DMS79 treated with DMSO at 0.1 percent for 48 hours (cell line): Measurements from ENCODE around the gene CALR.
"Not testable (repeated sequence)": the region's sequence is repeated elsewhere in the genome, so short reads cannot be mapped to it uniquely, and the experiment has no call there.

Experiments
- DNase-seq: peaks from one replicate; lab custom pipeline; 2025; lab: John Stamatoyannopoulos, UW

The CALR gene

GRCh38 chr19:12952488-12953137, 14.2 kb downstream of the CALR start:
- peak; percentile 64 for DNase-seq

DNA sequence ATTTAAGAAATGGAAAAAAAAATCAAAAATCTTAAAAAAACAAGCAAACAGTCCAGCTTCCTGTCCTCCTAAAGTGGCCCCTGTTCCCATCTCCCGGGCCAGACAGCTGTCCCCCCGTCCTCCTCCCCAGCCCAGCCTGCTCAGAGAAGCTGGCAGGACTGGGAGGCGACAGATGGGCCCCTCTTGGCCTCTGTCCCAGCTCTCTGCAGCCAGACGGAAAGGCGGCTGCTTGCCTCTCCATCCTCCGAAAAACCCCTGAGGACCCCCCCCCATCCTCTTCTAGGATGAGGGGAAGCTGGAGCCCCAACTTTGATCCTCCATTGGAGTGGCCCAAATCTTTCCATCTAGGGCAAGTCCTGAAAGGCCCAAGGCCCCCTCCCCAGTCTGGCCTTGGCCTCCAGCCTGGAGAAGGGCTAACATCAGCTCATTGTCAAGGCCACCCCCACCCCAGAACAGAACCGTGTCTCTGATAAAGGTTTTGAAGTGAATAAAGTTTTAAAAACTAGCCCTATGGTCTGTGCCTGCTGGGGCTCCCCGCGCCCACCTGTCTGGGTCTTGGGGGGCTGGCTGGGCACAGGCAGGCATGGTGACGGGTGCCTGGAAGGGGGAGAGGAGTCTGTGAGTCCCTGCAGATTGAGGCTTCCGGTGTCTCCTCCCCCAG, 14.9 kb downstream of the CALR start:
- peak; percentile 76 for DNase-seq

DNA sequence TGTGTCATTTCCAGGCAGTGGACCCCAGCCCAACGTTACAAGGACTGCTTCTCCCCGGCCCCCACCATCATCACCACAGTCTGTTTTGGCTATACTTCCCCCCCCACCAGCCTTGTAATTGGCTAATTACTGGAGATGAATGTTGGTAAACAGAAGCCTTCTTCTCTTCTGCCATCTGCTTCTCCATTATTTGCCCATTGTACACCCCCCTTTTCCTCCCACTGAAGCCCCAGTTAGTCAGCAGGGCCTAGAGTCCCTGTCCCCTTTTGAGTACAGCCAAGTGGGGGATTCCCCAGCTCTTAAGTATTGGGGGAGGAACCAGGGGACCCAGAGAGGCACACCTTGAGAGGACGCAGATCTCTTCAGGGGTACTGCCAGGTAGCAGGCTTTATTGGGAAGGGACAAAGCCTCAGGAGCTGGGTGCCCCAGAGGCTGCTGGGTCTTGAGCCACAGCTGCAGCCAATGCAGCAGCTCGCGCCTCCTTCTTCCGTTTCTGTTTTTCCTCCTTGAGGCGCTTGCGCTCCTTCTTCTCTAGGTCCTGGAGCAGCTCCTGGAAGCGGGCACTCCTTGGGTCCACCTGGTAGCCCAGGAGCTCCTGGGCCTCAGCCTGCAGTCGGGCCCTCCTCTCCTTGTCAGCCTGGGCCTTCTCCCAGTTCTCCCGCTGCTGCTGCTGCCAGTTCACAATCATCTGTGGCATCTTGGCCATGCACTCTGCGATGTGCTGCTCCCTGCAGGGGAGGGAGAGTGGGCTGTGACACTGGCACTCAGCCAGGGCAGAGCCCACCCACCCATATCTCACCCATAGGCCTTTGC, 15.6 kb downstream of the CALR start:
- no peak for DNase-seq

DNA sequence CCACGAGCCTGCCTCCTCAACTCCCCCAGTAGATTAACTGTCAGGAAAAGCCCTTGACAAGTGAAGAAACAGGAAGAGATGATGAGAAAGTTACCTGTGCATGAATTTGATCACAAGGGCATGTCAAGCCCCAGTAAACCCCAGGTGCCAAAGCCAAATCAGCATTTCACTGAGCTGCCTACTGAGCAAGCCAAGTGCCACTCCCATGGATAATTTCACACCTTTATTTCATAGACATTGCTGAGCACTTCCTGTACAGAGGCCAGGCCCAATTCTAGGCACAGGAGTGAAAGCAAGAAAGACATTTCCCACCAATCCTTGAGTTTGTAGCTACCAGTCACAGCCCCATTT, 16.2 kb downstream of the CALR start:
- DNase-seq = peak; percentile 21

- not testable (repeated sequence) for DNase-seq
These were observed 17.2 kb downstream of the CALR start for GRCh38 chr19:12955575-12955974.

DNA sequence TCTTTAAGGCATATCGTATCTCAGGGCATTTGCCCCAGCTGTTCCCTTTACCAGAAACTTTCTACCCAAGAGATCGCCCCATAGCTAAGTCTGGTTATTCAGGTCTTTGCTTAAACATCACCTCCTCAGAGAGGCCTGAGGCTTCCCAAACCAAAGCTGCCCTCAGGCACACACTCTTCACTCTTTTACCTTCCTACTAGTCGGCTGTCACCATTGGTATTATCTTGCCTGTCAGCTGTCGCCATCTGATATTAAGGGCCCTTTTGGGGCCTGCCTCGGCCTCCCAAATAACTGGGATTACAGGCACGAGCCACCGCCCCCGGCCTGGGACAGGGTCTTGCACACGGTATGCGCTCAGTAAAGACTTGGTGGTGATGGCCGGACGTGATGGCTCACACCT, 17.6 kb downstream of the CALR start:
- DNase-seq = no peak

DNA sequence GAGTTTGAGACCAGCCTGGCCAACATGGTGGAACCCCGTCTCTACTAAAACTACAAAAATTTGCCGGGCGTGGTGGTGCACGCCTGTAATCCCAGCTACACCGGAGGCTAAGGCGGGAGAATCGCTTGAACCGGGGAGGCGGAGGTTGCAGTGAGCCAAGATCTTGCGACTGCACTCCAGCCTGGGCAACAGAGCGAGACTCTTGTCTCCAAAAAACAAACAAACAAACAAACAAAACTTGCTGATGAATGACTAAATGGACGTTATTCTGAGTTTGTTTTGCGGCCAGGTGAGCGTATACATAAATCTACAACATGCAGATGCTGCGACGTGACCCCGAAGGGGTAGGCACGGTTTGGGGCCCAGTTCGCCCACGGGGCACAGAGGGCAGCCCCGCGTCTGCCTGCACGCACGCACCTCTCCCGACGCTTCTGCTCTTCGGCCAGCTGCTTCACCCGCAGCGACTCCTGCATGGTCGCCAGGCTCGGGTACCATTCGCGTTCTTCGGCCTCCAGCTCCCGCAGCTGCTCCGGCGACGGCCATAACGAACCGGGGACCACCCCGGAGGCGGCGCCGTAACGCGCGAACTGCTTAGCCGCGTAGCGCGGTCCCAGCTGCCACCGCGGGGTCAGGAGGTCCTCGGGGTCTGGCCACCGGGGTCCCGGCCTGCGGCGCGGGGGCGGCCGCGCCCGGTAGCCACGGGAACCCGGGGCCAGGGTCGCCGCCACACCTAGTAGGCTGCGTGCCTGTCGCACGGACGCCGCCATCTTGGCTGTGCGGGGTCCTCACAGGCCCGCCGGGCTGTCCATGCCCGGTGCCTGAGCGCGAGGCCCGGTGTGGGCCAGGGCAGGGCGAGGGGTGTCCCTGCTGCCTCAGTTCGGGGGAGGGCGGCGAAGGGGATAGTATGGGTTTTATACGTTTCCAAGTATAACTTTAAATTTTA, 18.3 kb downstream of the CALR start, which contains the start of gene GADD45GIP1:
Gene GADD45GIP1 (minus strand): TSS at position 778 of the 943 bp plus-strand sequence. CDS start 11 bp downstream, at position 767.
- peak; percentile 77 for DNase-seq

GRCh38 chr19:12957389-12957952, 19.1 kb downstream of the CALR start:
- not testable (repeated sequence) for DNase-seq

- no peak for DNase-seq
These were observed 21.1 kb downstream of the CALR start for GRCh38 chr19:12959481-12959880.

DNA sequence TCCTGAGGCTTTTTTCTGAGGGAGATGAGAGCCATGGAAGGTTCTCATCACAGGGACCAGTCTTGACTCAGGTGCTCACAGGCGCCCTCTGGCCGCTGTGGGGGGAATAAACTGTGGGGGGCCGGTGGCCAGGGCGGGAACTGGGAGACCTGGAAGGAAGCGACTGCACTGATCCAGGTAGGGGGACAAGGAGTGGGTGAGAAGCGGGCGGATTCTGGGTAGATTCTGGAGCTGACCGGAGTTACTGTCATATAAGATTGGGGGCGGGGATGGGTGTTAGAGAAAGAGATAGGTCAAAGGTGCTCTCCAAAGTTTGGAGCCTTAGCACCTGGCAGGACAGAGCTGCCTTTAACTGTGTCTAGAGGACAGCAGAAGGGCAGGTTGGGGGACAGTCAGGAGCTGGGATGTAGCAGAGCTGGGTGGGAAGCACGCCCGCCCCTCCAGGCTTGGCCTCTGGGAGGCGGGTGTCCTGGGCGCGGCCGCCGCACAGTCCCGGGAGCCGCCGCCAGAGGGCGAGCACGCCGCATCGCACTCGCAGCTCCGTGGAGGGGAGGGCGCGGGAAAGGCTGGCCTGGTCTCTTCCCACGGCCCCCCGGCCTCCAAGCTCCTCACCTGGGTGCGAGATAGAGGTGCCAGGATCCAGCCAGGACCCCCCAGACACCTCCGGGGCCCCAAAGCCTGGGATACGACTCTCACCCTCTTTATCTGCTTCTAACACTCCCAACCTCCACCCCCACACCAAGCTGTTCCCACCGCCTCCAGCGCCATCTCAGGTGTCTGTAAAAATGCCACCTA, 26.8 kb downstream of the CALR start:
- DNase-seq = peak; percentile 93

DNA sequence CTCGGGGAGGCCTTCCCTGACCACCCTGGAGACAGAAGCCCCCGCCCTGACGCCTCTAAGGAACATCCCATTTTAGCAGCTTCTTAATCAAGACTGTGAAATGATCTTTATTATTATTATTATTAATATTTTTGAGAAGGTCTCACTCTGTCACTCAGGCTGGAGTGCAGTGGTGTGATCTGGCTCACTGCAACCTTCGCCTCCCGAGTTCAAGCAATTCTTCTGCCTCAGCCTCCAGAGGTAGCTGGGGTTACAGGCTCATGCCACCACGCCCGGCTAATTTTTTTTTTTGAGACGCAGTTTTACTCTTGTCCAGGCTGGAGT, 27.4 kb downstream of the CALR start:
- DNase-seq = no peak

DNA sequence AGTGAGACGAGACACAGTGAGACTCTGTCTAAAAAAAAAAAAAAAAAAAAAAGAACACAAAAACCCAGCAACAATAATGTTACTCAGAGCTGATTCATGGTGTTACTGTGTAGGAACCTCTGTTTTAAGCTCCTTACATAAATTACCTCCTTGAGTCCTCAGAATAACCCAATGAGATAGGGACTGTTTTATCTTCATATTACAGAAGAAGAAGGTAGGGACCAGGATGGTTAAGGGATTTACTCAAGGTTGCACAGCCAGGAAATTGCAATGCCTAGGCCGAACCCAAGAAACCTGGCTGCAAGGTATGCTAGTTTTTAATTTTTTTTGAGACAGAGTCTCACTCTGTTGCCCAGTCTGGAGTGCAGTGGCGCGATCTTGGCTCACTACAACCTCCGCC, 29.5 kb downstream of the CALR start:
- DNase-seq = no peak

DNA sequence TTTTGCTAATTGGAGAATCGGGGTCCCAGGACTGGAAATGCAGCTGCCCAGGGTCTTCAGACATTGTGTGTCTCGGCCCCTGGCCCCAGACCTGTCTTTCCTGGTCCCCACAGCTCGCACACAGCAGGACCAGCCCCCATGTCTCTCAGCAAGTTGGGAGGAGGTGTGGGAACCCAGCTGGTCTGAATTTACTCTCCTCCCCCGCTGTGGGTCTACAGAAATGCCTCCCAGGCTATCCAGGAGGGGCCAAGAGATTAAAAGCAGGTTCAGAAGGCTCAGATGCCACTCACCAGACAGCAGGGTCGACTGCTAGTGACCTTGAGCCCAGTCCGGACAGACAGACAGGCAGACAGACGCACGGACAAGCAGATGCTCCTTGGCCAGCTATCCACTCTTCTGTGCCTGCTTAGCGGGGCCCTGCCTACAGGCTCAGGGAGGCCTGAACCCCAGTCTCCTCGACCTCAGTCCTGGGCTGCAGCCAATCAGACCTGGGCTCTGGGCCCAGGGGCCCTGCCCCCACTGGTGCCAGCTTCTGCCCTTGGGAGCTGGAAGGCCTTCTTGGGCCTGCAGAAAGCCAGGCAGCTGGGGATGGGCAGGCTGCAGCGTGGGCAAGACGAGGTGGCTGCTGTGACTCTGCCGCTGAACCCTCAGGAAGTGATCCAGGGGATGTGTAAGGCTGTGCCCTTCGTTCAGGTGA, 31.0 kb downstream of the CALR start, which contains the start of gene DAND5:
Gene DAND5 (plus strand): TSS at position 285 of the 697 bp plus-strand sequence. CDS start 85 bp downstream, at position 370.
- no peak for DNase-seq

GRCh38 chr19:12970070-12970820, 31.8 kb downstream of the CALR start:
- DNase-seq = no peak

GRCh38 chr19:12973236-12973635, 34.8 kb downstream of the CALR start:
- DNase-seq = no peak

DNA sequence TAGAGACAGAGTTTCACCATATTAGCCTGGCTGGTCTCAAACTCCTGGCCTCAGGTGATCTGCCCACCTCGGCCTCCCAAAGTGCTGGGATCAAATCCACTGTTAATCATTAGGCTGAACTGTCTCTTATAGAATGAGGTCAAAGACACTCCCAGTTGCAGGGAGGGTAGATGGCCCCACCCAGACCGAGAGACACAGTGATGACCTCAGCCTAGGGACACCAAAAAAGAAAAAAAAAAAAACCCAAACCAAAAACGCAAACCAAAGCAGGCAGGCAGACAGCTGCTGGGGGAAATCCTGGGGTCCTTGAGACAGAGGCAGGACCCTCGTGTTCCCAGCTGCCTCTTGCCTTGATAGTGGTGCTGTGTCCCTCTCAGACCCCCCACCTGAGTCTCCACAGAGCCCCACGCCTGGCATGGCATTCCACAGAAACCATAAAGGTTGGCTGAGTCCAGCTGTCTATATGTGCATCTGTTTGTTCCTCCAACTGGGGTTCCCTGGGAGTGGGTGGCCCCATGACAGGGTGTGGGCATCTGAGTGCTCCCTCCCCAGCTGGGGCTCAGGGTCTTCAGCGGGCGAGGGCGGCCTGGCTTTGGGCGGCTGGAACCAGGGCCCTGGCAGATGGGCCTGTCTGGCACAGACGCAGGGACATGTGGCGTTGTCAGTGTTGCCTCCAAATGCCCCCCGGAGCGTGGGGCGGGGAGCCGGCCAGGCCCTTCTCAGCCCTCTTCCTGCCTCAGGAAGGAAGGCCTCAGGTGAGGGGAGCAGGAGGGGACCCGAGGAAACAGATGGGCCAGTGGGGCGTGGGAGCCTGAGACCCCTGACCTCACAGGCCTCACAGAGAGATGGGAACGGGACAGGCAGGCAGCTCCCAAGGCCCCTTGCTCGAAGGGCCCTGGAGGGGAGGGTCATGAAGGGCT, 36.2 kb downstream of the CALR start:
- DNase-seq = no peak

- no peak for DNase-seq
These were observed 36.9 kb downstream of the CALR start for GRCh38 chr19:12975221-12975741.

GRCh38 chr19:12976109-12976508, 37.7 kb downstream of the CALR start:
- not testable (repeated sequence) for DNase-seq
